Panc1 (cell line): ENCODE results near the gene FLYWCH1. TPM values are rescaled to one million over a fixed set of nuclear protein-coding genes. Genes with fewer than 3 reads are reported as not detected.

Source experiments
- ATAC-seq: fragments of 200-7000 bp; cut with Tn5 transposase; 2 replicates; pipeline ENCODE4 v1.9.1; 2020; ENCODE audit warnings: mild to moderate bottlenecking, moderate library complexity
- BruUV-seq: library from RNA; stranded (reverse); fragments of 400-500 nt; replicated peaks from 2 replicates; lab custom pipeline; 2021; lab: Mats Ljungman, UMichigan
- CTCF ChIA-PET: fragments of 300-600 bp; sonication (Branson Sonifier 250); formaldehyde crosslinking; loops from one replicate; lab custom pipeline; 2022; ENCODE audit warnings: antibody characterized with exemption; lab: Charles Lee
- POLR2A ChIA-PET: fragments of 300-600 bp; sonication (Branson Sonifier 250); formaldehyde crosslinking; loops from one replicate; lab custom pipeline; 2022; ENCODE audit warnings: antibody characterized with exemption; lab: Charles Lee
- DNase-seq: peaks from one replicate; pipeline ENCODE4 v3.0.0-alpha.2; 2010; ENCODE audit warnings: low read depth, low spot score
- H3K27ac ChIP-seq: 2 replicates; pipeline ENCODE4 v1.5.1; 2011; ENCODE audit warnings: mild to moderate bottlenecking, low read length, inconsistent platforms
- H3K27me3 ChIP-seq: fragments of 200-500 bp; sonication (Bioruptor generic); 2 replicates; pipeline ENCODE4 v1.6.0; 2014; ENCODE audit warnings: low read length, inconsistent platforms; ENCODE audit not compliant: control insufficient read depth, insufficient read depth
- H3K36me3 ChIP-seq: fragments of 200-500 bp; sonication (Bioruptor generic); 2 replicates; pipeline ENCODE4 v1.5.1; 2014; ENCODE audit warnings: inconsistent platforms, mild to moderate bottlenecking, low read length, moderate library complexity; ENCODE audit not compliant: control insufficient read depth, insufficient read depth
- H3K4me1 ChIP-seq: 2 replicates; pipeline ENCODE4 v1.5.1; 2011; ENCODE audit warnings: inconsistent platforms, mild to moderate bottlenecking, low read length, moderate library complexity; ENCODE audit not compliant: control insufficient read depth, insufficient read depth
- H3K4me3 ChIP-seq, 2 experiments: 2 replicates each; pipeline ENCODE4 v1.5.1; 2011 to 2012; ENCODE audit warnings: low read depth in 2 of 2, low read length in 2 of 2, mild to moderate bottlenecking in 2 of 2, inconsistent platforms in 1 of 2, moderate library complexity in 1 of 2
- H3K9me3 ChIP-seq: fragments of 200-500 bp; sonication (Bioruptor generic); 2 replicates; pipeline ENCODE4 v1.5.1; 2014; ENCODE audit warnings: low read depth, mild to moderate bottlenecking, inconsistent platforms, low read length, moderate library complexity; ENCODE audit not compliant: control insufficient read depth, insufficient read depth
- POLR2AphosphoS5 ChIP-seq: IDR thresholded peaks from 2 replicates; pipeline ENCODE4 v1.6.1; 2012; ENCODE audit warnings: mild to moderate bottlenecking, low read depth, low read length, moderate library complexity
- REST ChIP-seq, 2 experiments: IDR thresholded peaks; 2 replicates each; pipeline ENCODE4 v1.6.1; 2011 to 2012; ENCODE audit warnings: low read depth in 2 of 2, control low read depth in 1 of 2, low read length in 1 of 2, mild to moderate bottlenecking in 1 of 2, moderate library complexity in 1 of 2; ENCODE audit not compliant: insufficient read depth in 1 of 2
- SIN3A ChIP-seq: IDR thresholded peaks from 2 replicates; pipeline ENCODE4 v1.6.1; 2012; ENCODE audit warnings: low read depth, mild to moderate bottlenecking, low read length, moderate library complexity, borderline replicate concordance; ENCODE audit not compliant: insufficient read depth
- TCF7L2 ChIP-seq: IDR thresholded peaks from 2 replicates; pipeline ENCODE4 v1.6.1; 2011; ENCODE audit warnings: mild to moderate bottlenecking, low read depth, low read length, inconsistent platforms
- in situ Hi-C: cut with HindIII; loops from 2 replicates; pipeline ENCODE4 v1.10.0; 2016; ENCODE audit warnings: low sequenced_read_pairs, low pct_unique_long_range_greater_than_20kb
- intact Hi-C: fragments of 100-400 bp; cut with micrococcal nuclease; formaldehyde crosslinking; loops from one replicate; pipeline ENCODE4 v1.10.0; 2022; ENCODE audit not compliant: unreplicated experiment
- total RNA-seq: library from RNA; stranded (reverse); gene quantifications from one replicate; pipeline ENCODE4 v1.2.1, GENCODE V29; 2021; ENCODE audit not compliant: unreplicated experiment
- TF ChIP-seq, protein P1 (sequence below): fragments of 450-650 bp; IDR thresholded peaks from 2 replicates; pipeline ENCODE4 v1.5.1; 2017; ENCODE audit warnings: mild to moderate bottlenecking

FLYWCH1 gene
- total RNA-seq, 1 experiment from 2014 or later: 67.9 TPM

GRCh38 chr16:2913603-2914002, 1.9 kb downstream of the FLYWCH1 start:
- intact Hi-C loops: no loop called here
- POLR2A ChIA-PET: no interaction called here
- peaks cover 2% of the 10 kb centered on the region; the same call in 1 of the 2 replicates for H3K36me3 ChIP-seq
- no peaks in the 10 kb centered on the region for H3K27me3 ChIP-seq
- CTCF ChIA-PET: no interaction called here
- in situ Hi-C loops: no loop called here
- H3K4me3 ChIP-seq: peak overlapping the region in 1 of 2 experiments; percentile 98; a peak in 2 of 4 replicates
- BruUV-seq: no TSS peak
- no peak for TF ChIP-seq REST (IDR thresholded peaks at IDR 0.05; ENCODE audit: insufficient read depth in 1 of 2, low read depth in 2 of 2, low read length in 1 of 2)
- TF ChIP-seq POLR2AphosphoS5: no peak
- TF ChIP-seq, protein P1, sequence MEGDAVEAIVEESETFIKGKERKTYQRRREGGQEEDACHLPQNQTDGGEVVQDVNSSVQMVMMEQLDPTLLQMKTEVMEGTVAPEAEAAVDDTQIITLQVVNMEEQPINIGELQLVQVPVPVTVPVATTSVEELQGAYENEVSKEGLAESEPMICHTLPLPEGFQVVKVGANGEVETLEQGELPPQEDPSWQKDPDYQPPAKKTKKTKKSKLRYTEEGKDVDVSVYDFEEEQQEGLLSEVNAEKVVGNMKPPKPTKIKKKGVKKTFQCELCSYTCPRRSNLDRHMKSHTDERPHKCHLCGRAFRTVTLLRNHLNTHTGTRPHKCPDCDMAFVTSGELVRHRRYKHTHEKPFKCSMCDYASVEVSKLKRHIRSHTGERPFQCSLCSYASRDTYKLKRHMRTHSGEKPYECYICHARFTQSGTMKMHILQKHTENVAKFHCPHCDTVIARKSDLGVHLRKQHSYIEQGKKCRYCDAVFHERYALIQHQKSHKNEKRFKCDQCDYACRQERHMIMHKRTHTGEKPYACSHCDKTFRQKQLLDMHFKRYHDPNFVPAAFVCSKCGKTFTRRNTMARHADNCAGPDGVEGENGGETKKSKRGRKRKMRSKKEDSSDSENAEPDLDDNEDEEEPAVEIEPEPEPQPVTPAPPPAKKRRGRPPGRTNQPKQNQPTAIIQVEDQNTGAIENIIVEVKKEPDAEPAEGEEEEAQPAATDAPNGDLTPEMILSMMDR: no peak
- ATAC-seq (no peak), DNase-seq (no peak)
- H3K9me3 ChIP-seq: no peaks in the 10 kb centered on the region
- peaks cover 12% of the 10 kb centered on the region for H3K4me1 ChIP-seq
- H3K27ac ChIP-seq: no peak overlapping the region; the same call in 1 of the 2 replicates

- in situ Hi-C loops: no loop called here
- POLR2A ChIA-PET: no interaction called here
Measured at GRCh38 chr16:2914233-2914632, 2.5 kb downstream of the FLYWCH1 start.

More at GRCh38 chr16:2914233-2914632, 2.5 kb downstream of the FLYWCH1 start:
- no peak for TF ChIP-seq TCF7L2
- no peak for TF ChIP-seq REST (IDR thresholded peaks at IDR 0.05; ENCODE audit: insufficient read depth in 1 of 2, low read depth in 2 of 2, low read length in 1 of 2)
- no peak for TF ChIP-seq SIN3A
- TF ChIP-seq, protein P1: no peak
- TF ChIP-seq POLR2AphosphoS5: no peak
- Histone ChIP-seq H3K9me3 (no peaks in the 10 kb centered on the region), H3K36me3 (peaks cover 2% of the 10 kb centered on the region; the same call in 1 of the 2 replicates), H3K4me3 (no peak overlapping the region), H3K27me3 (no peaks in the 10 kb centered on the region), H3K4me1 (peaks cover 12% of the 10 kb centered on the region), H3K27ac (no peak overlapping the region)
- BruUV-seq: no TSS peak
- no peak for ATAC-seq
- no peak for DNase-seq
- intact Hi-C loops: no loop called here
- CTCF ChIA-PET: interaction anchor here (0.5 kb wide), 1 partner anchor 39 kb away, joined by 4 read pairs; no protein-coding TSS in a partner anchor
